GM23338 (cell line): ENCODE measurements around the gene DNAJC4. TPM values are rescaled to one million over a fixed set of nuclear protein-coding genes. Genes with fewer than 3 reads are reported as not detected.

Source experiments
- ATAC-seq: fragments of 200-7000 bp; cut with Tn5 transposase; 3 replicates; pipeline ENCODE4 v1.9.1; 2020
- DNase-seq: peaks from one replicate; pipeline ENCODE4 v3.0.0-alpha.2; 2015; ENCODE audit warnings: low spot score
- H2AFZ ChIP-seq: fragments of 200-600 bp; sonication (generic); 2 replicates; pipeline ENCODE4 v1.8.0; 2016; ENCODE audit warnings: antibody characterized with exemption, mild to moderate bottlenecking, moderate library complexity
- H3F3A ChIP-seq: fragments of 200-600 bp; sonication (generic); replicated peaks from 2 replicates; pipeline ENCODE4 v1.8.0; 2017; ENCODE audit warnings: antibody characterized with exemption, mixed run types, low read depth
- H3K27ac ChIP-seq: fragments of 200-600 bp; sonication (generic); 2 replicates; pipeline ENCODE4 v1.6.1; 2016; ENCODE audit warnings: low read depth
- H3K27me3 ChIP-seq: fragments of 200-600 bp; sonication (generic); 2 replicates; pipeline ENCODE4 v1.8.0; 2016; ENCODE audit warnings: mild to moderate bottlenecking, mixed run types, moderate library complexity; ENCODE audit not compliant: insufficient read depth
- H3K36me3 ChIP-seq: fragments of 200-600 bp; sonication (generic); 2 replicates; pipeline ENCODE4 v1.8.0; 2016; ENCODE audit warnings: mild to moderate bottlenecking; ENCODE audit not compliant: insufficient read depth
- H3K4me1 ChIP-seq: fragments of 200-600 bp; sonication (generic); 2 replicates; pipeline ENCODE4 v1.8.0; 2016; ENCODE audit warnings: mild to moderate bottlenecking, moderate library complexity; ENCODE audit not compliant: insufficient read depth
- H3K4me2 ChIP-seq: fragments of 200-600 bp; sonication (generic); 2 replicates; pipeline ENCODE4 v1.7.1; 2017; ENCODE audit warnings: mixed run types
- H3K4me3 ChIP-seq: fragments of 200-600 bp; sonication (generic); 2 replicates; pipeline ENCODE4 v1.6.1; 2016; ENCODE audit warnings: mixed run types
- H3K79me2 ChIP-seq: fragments of 200-600 bp; sonication (generic); replicated peaks from 2 replicates; pipeline ENCODE4 v1.8.0; 2017; ENCODE audit warnings: mild to moderate bottlenecking; ENCODE audit not compliant: insufficient read depth
- H3K9me2 ChIP-seq: fragments of 200-600 bp; sonication (generic); 2 replicates; pipeline ENCODE4 v1.8.0; 2017; ENCODE audit not compliant: insufficient read depth
- H4K20me1 ChIP-seq: fragments of 200-600 bp; sonication (generic); replicated peaks from 2 replicates; pipeline ENCODE4 v1.8.0; 2017; ENCODE audit warnings: mild to moderate bottlenecking; ENCODE audit not compliant: insufficient read depth
- H3K27ac Mint-ChIP-seq: 2 replicates; pipeline ENCODE4 v1.8.0; 2020; ENCODE audit warnings: inconsistent platforms, mild to moderate bottlenecking, moderate library complexity, mixed read lengths
- H3K27me3 Mint-ChIP-seq: 3 replicates; pipeline ENCODE4 v1.8.0; 2022; ENCODE audit warnings: low read depth, mild to moderate bottlenecking, moderate library complexity, mixed read lengths, inconsistent platforms; ENCODE audit not compliant: insufficient read depth, poor library complexity
- H3K36me3 Mint-ChIP-seq: 3 replicates; pipeline ENCODE4 v1.8.0; 2021; ENCODE audit warnings: low read depth, mild to moderate bottlenecking, inconsistent platforms, moderate library complexity, mixed read lengths
- H3K4me1 Mint-ChIP-seq: 3 replicates; pipeline ENCODE4 v1.8.0; 2020; ENCODE audit warnings: mild to moderate bottlenecking, inconsistent platforms, mixed read lengths
- H3K4me3 Mint-ChIP-seq: 3 replicates; pipeline ENCODE4 v1.8.0; 2021; ENCODE audit warnings: moderate library complexity, mild to moderate bottlenecking, inconsistent platforms, mixed read lengths
- H3K9me3 Mint-ChIP-seq: 3 replicates; pipeline ENCODE4 v1.8.0; 2020; ENCODE audit warnings: moderate library complexity, mild to moderate bottlenecking, inconsistent platforms, mixed read lengths
- EZH2 ChIP-seq: fragments of 200-600 bp; sonication (generic); IDR thresholded peaks from one replicate; pipeline ENCODE4 v1.8.0; 2017; ENCODE audit warnings: antibody characterized with exemption, mild to moderate bottlenecking, low read depth; ENCODE audit not compliant: unreplicated experiment
- JUNB ChIP-seq: IDR thresholded peaks from one replicate; pipeline ENCODE4 v1.6.1; 2016; ENCODE audit warnings: antibody characterized with exemption; ENCODE audit not compliant: unreplicated experiment
- NANOG ChIP-seq: IDR thresholded peaks from 2 replicates; pipeline ENCODE4 v1.6.1; 2016; ENCODE audit warnings: antibody characterized with exemption, borderline replicate concordance
- POLR2AphosphoS5 ChIP-seq: IDR thresholded peaks from 2 replicates; pipeline ENCODE4 v1.6.1; 2016; ENCODE audit warnings: antibody characterized with exemption, low read depth
- STAT1 ChIP-seq: IDR thresholded peaks from one replicate; pipeline ENCODE4 v1.6.1; 2016; ENCODE audit warnings: antibody characterized with exemption; ENCODE audit not compliant: unreplicated experiment
- ZNF114 ChIP-seq: fragments of 250-450 bp; sonication (Bioruptor Pico); IDR thresholded peaks from 2 replicates; pipeline ENCODE4 v1.5.0; 2020; ENCODE audit warnings: mild to moderate bottlenecking, moderate library complexity
- ZNF331 ChIP-seq: fragments of 250-450 bp; sonication (Bioruptor Pico); IDR thresholded peaks from 2 replicates; pipeline ENCODE4 v1.5.0; 2020; ENCODE audit warnings: low read depth, mild to moderate bottlenecking, moderate library complexity
- polyA plus RNA-seq: library from polyadenylated mRNA; unstranded; fragments of >200 nt; fragmentation: Nextera tagmentation; extraction: Ambion mirVana; gene quantifications from 2 replicates; pipeline ENCODE4 v1.2.1, GENCODE V29; 2016
- total RNA-seq: library from RNA; depleted of rRNA; stranded (reverse); fragments of >200 nt; shearing (Covaris generic); gene quantifications from 2 replicates; pipeline ENCODE4 v1.2.3, GENCODE V29; 2014
- TF ChIP-seq, protein P1 (sequence below): IDR thresholded peaks from 2 replicates; pipeline ENCODE4 v1.6.1; 2016; ENCODE audit warnings: antibody characterized with exemption
- TF ChIP-seq, protein P2 (sequence below): IDR thresholded peaks from one replicate; pipeline ENCODE4 v1.6.1; 2018; ENCODE audit warnings: antibody characterized with exemption; ENCODE audit not compliant: unreplicated experiment
- TF ChIP-seq, protein P3 (sequence below), 2 experiments: fragments of 200-600 bp in 1 of 2; sonication (generic) in 1 of 2; conservative IDR thresholded peaks; 2 replicates each; pipeline versions ENCODE4 v1.5.1 to v1.6.1; 2016 to 2017; ENCODE audit warnings: antibody characterized with exemption in 2 of 2, low read depth in 2 of 2, mild to moderate bottlenecking in 2 of 2, moderate library complexity in 1 of 2

DNAJC4 gene
- total and polyA plus RNA-seq, 2 experiments from 2014 or later: 10.5 to 34.4 TPM

DNA sequence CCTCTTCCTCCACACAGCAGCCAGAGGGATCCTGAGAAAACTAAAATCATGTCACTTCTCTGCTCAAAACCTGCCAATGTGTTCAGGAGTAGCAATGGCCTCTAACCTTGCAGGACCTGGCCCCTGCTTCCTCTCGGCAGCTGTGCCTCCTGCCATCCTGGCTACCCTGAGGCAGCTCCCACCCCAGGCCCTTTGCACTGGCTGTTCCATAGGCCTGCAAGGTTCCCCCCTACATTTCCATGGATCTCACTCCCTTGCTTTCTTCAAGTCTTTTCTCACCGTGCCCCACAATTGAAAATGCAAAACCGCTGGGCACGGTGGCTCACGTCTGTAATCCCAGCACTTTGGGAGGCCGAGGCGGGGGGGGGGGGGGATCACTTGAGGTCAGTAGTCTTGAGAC lies 46.5 kb upstream of the DNAJC4 start:
- H3F3A ChIP-seq: peaks cover 32% of the 10 kb centered on the region
- H3K27ac ChIP-seq: no peak overlapping the region
- peaks cover 26% of the 10 kb centered on the region for H4K20me1 ChIP-seq
- H3K79me2 ChIP-seq: peaks cover 23% of the 10 kb centered on the region
- H3K9me2 ChIP-seq: no peaks in the 10 kb centered on the region
- Mint-ChIP-seq H3K9me3 (no peaks in the 10 kb centered on the region), H3K27me3 (peaks cover 31% of the 10 kb centered on the region), H3K4me1 (peaks cover 28% of the 10 kb centered on the region), H3K36me3 (peaks cover 37% of the 10 kb centered on the region), H3K4me3 (peak overlapping the region; percentile 98; the same call in 2 of the 3 replicates), H3K27ac (no peak overlapping the region; the same call in 1 of the 2 replicates)
- DNase-seq (no peak), ATAC-seq (no peak)
- H3K36me3 ChIP-seq: peaks cover 3% of the 10 kb centered on the region; the same call in 1 of the 2 replicates
- H3K4me1 ChIP-seq: peaks cover 18% of the 10 kb centered on the region; the same call in 1 of the 2 replicates
- H3K4me2 ChIP-seq: peak overlapping the region; percentile 92; the same call in 1 of the 2 replicates
- no peaks in the 10 kb centered on the region for H3K27me3 ChIP-seq
- H3K4me3 ChIP-seq: peak overlapping the region; percentile 78; the same call in 1 of the 2 replicates
- H2AFZ ChIP-seq: no peak overlapping the region
- TF ChIP-seq, protein P1, sequence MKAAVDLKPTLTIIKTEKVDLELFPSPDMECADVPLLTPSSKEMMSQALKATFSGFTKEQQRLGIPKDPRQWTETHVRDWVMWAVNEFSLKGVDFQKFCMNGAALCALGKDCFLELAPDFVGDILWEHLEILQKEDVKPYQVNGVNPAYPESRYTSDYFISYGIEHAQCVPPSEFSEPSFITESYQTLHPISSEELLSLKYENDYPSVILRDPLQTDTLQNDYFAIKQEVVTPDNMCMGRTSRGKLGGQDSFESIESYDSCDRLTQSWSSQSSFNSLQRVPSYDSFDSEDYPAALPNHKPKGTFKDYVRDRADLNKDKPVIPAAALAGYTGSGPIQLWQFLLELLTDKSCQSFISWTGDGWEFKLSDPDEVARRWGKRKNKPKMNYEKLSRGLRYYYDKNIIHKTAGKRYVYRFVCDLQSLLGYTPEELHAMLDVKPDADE: no peak
- TF ChIP-seq NANOG (no peak), JUNB (no peak), ZNF114 (CRISPR knock-in tag) (no peak), STAT1 (no peak), ZNF331 (no peak), EZH2 (no peak), POLR2AphosphoS5 (no peak)
- TF ChIP-seq, protein P2, sequence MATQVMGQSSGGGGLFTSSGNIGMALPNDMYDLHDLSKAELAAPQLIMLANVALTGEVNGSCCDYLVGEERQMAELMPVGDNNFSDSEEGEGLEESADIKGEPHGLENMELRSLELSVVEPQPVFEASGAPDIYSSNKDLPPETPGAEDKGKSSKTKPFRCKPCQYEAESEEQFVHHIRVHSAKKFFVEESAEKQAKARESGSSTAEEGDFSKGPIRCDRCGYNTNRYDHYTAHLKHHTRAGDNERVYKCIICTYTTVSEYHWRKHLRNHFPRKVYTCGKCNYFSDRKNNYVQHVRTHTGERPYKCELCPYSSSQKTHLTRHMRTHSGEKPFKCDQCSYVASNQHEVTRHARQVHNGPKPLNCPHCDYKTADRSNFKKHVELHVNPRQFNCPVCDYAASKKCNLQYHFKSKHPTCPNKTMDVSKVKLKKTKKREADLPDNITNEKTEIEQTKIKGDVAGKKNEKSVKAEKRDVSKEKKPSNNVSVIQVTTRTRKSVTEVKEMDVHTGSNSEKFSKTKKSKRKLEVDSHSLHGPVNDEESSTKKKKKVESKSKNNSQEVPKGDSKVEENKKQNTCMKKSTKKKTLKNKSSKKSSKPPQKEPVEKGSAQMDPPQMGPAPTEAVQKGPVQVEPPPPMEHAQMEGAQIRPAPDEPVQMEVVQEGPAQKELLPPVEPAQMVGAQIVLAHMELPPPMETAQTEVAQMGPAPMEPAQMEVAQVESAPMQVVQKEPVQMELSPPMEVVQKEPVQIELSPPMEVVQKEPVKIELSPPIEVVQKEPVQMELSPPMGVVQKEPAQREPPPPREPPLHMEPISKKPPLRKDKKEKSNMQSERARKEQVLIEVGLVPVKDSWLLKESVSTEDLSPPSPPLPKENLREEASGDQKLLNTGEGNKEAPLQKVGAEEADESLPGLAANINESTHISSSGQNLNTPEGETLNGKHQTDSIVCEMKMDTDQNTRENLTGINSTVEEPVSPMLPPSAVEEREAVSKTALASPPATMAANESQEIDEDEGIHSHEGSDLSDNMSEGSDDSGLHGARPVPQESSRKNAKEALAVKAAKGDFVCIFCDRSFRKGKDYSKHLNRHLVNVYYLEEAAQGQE: no peak
- TF ChIP-seq, protein P3, sequence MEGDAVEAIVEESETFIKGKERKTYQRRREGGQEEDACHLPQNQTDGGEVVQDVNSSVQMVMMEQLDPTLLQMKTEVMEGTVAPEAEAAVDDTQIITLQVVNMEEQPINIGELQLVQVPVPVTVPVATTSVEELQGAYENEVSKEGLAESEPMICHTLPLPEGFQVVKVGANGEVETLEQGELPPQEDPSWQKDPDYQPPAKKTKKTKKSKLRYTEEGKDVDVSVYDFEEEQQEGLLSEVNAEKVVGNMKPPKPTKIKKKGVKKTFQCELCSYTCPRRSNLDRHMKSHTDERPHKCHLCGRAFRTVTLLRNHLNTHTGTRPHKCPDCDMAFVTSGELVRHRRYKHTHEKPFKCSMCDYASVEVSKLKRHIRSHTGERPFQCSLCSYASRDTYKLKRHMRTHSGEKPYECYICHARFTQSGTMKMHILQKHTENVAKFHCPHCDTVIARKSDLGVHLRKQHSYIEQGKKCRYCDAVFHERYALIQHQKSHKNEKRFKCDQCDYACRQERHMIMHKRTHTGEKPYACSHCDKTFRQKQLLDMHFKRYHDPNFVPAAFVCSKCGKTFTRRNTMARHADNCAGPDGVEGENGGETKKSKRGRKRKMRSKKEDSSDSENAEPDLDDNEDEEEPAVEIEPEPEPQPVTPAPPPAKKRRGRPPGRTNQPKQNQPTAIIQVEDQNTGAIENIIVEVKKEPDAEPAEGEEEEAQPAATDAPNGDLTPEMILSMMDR (conservative IDR thresholded peaks at IDR 0.05; ENCODE audit: low read depth in 2 of 2): no peak
